ENCODE results near the gene SLC30A4. TPM values are rescaled to one million over a fixed set of nuclear protein-coding genes. Genes with fewer than 3 reads are reported as not detected.

Gene SLC30A4
- polyA plus RNA-seq, 1 donor (not counting 4 experiments of a cell fraction or from before 2014, with no cell fraction given), result 3.3 TPM

DNA sequence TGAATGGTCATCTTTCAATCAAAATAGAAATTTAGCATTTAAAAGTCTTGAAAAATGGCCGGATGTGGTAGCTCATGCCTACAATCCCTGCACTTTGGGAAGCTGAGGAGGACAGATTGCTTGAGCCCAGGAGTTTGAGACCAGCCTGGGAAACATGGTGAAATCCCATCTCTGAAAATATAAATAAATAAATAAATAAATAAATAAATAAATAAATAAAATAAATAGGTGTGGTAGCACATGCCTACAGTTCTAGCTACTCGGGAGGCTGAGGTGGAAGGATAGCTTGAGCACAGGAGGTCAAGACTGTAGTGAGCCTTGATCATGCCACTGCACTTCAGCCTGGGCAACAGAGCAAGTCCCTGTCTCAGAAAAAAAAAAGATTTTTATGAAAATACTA lies 25.9 kb downstream of the SLC30A4 start:
- H2AFZ ChIP-seq (ENCODE audit: control insufficient read depth, low read length), result no peak overlapping the region
- H3K4me3 ChIP-seq (ENCODE audit: control insufficient read depth in 2 of 3, extremely low read depth in 1 of 3, insufficient read depth in 2 of 3, low read depth in 1 of 3, low read length in 3 of 3), result no peak overlapping the region
- no peaks in the 10 kb centered on the region for H3K79me2 ChIP-seq (ENCODE audit: control insufficient read depth, insufficient read depth, low read length)
- H4K20me1 ChIP-seq (ENCODE audit: control insufficient read depth, extremely low read depth, insufficient read depth, low read length), result no peaks in the 10 kb centered on the region
- dilution Hi-C loops (cut with MboI; ENCODE audit: extremely low pct_ligation_motif_present, low sequenced_read_pairs), result no loop called here
- H3K27ac ChIP-seq (ENCODE audit: control insufficient read depth, insufficient read depth, low read length), result no peak overlapping the region
- peaks cover 6% of the 10 kb centered on the region for H3K4me1 ChIP-seq (ENCODE audit: control insufficient read depth, extremely low read depth, insufficient read depth, low read length)
- H3K27me3 ChIP-seq (ENCODE audit: control insufficient read depth, extremely low read depth, insufficient read depth, low read length), result no peaks in the 10 kb centered on the region
- no peak overlapping the region for H3K9ac ChIP-seq (ENCODE audit: control insufficient read depth, extremely low read depth, insufficient read depth, low read length)
- no peaks in the 10 kb centered on the region for H3K9me1 ChIP-seq (ENCODE audit: control insufficient read depth, extremely low read depth, insufficient read depth, low read length)
- no peaks in the 10 kb centered on the region for H3K36me3 ChIP-seq (ENCODE audit: control insufficient read depth in 2 of 2, extremely low read depth in 1 of 2, insufficient read depth in 2 of 2, low read length in 2 of 2)
- TF ChIP-seq, protein P1, sequence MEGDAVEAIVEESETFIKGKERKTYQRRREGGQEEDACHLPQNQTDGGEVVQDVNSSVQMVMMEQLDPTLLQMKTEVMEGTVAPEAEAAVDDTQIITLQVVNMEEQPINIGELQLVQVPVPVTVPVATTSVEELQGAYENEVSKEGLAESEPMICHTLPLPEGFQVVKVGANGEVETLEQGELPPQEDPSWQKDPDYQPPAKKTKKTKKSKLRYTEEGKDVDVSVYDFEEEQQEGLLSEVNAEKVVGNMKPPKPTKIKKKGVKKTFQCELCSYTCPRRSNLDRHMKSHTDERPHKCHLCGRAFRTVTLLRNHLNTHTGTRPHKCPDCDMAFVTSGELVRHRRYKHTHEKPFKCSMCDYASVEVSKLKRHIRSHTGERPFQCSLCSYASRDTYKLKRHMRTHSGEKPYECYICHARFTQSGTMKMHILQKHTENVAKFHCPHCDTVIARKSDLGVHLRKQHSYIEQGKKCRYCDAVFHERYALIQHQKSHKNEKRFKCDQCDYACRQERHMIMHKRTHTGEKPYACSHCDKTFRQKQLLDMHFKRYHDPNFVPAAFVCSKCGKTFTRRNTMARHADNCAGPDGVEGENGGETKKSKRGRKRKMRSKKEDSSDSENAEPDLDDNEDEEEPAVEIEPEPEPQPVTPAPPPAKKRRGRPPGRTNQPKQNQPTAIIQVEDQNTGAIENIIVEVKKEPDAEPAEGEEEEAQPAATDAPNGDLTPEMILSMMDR (optimal IDR thresholded peaks at IDR 0.05 in 1 of 3, IDR thresholded peaks at IDR 0.05 in 1 of 3, conservative IDR thresholded peaks at IDR 0.05 in 1 of 3; ENCODE audit: extremely low read depth in 1 of 3, insufficient read depth in 2 of 3, low read length in 3 of 3), result no peak
- no peak for TF ChIP-seq EZH2 (IDR thresholded peaks at IDR 0.05; ENCODE audit: low read length)
- DNase-seq (ENCODE audit: low read depth, low spot score), result no peak
- no peak overlapping the region for H3K4me2 ChIP-seq (ENCODE audit: control insufficient read depth, extremely low read depth, insufficient read depth, low read depth, low read length)
- FAIRE-seq, result no peak
- no peaks in the 10 kb centered on the region for H3K9me3 ChIP-seq (ENCODE audit: control insufficient read depth, low read depth, low read length)

DNA sequence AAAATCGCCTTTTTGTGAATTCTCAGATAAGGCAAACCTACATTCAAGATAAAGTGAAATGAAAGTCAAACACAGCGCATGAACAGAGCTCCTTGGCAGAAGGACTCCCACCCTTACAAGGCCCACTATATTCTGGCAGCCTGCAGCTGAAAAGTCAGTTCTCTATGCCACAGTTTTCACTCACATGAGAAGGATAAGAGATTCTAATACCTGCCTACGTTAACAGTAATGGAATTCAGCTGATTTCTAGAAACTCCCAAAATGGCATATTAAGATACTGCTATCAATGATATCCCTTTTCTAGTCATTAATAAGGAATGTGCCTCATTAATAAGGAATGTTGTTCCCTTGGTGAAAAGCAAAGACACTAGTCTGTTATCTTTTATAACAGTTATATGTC lies 27.0 kb downstream of the SLC30A4 start:
- no peaks in the 10 kb centered on the region for H4K20me1 ChIP-seq (ENCODE audit: control insufficient read depth, extremely low read depth, insufficient read depth, low read length)
- peaks cover 6% of the 10 kb centered on the region for H3K4me1 ChIP-seq (ENCODE audit: control insufficient read depth, extremely low read depth, insufficient read depth, low read length)
- no peaks in the 10 kb centered on the region for H3K9me3 ChIP-seq (ENCODE audit: control insufficient read depth, low read depth, low read length)
- DNase-seq (ENCODE audit: low read depth, low spot score), result no peak
- no peak overlapping the region for H3K27ac ChIP-seq (ENCODE audit: control insufficient read depth, insufficient read depth, low read length)
- H2AFZ ChIP-seq (ENCODE audit: control insufficient read depth, low read length), result no peak overlapping the region
- TF ChIP-seq, protein P1 (optimal IDR thresholded peaks at IDR 0.05 in 1 of 3, IDR thresholded peaks at IDR 0.05 in 1 of 3, conservative IDR thresholded peaks at IDR 0.05 in 1 of 3; ENCODE audit: extremely low read depth in 1 of 3, insufficient read depth in 2 of 3, low read length in 3 of 3), result no peak
- no peak for TF ChIP-seq EZH2 (IDR thresholded peaks at IDR 0.05; ENCODE audit: low read length)
- no peaks in the 10 kb centered on the region for H3K36me3 ChIP-seq (ENCODE audit: control insufficient read depth in 2 of 2, extremely low read depth in 1 of 2, insufficient read depth in 2 of 2, low read length in 2 of 2)
- H3K79me2 ChIP-seq (ENCODE audit: control insufficient read depth, insufficient read depth, low read length), result no peaks in the 10 kb centered on the region
- no peak overlapping the region for H3K9ac ChIP-seq (ENCODE audit: control insufficient read depth, extremely low read depth, insufficient read depth, low read length)
- dilution Hi-C loops (cut with MboI; ENCODE audit: extremely low pct_ligation_motif_present, low sequenced_read_pairs), result no loop called here
- no peak overlapping the region for H3K4me3 ChIP-seq (ENCODE audit: control insufficient read depth in 2 of 3, extremely low read depth in 1 of 3, insufficient read depth in 2 of 3, low read depth in 1 of 3, low read length in 3 of 3)
- no peaks in the 10 kb centered on the region for H3K9me1 ChIP-seq (ENCODE audit: control insufficient read depth, extremely low read depth, insufficient read depth, low read length)
- H3K27me3 ChIP-seq (ENCODE audit: control insufficient read depth, extremely low read depth, insufficient read depth, low read length), result no peaks in the 10 kb centered on the region
- no peak for FAIRE-seq
- no peak overlapping the region for H3K4me2 ChIP-seq (ENCODE audit: control insufficient read depth, extremely low read depth, insufficient read depth, low read depth, low read length)
